HG03520 (cell line): Measurements from ENCODE around the gene SVEP1.
"Not testable (repeated sequence)": the region's sequence is repeated elsewhere in the genome, so short reads cannot be mapped to it uniquely, and the experiment has no call there.

Source experiments
- ATAC-seq: cut with Tn5 transposase; IDR thresholded peaks from one replicate; pipeline ENCODE4 v1.9.1; 2021; ENCODE audit warnings: mild to moderate bottlenecking, moderate library complexity; ENCODE audit not compliant: unreplicated experiment

SVEP1 gene

DNA sequence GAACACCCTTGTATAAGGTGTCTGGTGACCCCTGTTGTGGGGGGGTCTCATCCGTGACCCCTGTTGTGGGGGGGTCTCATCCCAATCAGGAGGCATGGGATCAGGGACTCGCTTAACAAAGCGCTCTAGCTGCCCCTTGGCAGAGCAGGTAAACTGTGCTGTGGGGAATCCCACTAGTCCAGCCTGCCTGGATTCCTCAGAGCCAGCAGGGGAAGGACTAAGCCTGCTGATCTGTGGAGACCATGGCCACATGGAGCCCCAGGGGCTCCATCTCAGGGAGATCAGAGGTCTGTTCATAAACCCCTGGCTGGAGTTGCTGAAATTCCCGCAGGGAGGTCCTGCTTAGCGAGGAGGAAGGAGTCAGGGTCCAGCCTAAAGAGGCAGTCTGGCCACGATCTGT lies 196.1 kb downstream of the SVEP1 start:
- no peak for ATAC-seq

DNA sequence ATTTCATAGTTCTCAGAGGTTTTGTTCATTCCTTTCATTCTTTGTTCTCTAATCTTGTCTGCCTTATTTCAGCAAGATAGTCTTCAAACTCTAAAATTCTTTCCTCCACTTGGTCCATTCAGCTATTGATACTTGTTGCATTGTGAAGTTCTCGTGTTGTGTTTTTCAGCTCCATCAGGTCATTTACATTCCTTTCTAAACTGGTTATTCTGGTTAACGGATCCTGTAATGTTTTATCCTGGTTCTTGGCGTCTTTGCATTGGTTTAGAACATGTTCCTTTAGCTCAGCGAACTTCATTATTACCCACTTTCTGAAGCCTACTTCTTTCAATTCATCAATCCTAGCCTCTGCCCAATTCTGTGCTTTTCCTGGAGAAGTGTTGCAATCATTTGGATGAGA lies 196.8 kb downstream of the SVEP1 start:
- no peak for ATAC-seq

DNA sequence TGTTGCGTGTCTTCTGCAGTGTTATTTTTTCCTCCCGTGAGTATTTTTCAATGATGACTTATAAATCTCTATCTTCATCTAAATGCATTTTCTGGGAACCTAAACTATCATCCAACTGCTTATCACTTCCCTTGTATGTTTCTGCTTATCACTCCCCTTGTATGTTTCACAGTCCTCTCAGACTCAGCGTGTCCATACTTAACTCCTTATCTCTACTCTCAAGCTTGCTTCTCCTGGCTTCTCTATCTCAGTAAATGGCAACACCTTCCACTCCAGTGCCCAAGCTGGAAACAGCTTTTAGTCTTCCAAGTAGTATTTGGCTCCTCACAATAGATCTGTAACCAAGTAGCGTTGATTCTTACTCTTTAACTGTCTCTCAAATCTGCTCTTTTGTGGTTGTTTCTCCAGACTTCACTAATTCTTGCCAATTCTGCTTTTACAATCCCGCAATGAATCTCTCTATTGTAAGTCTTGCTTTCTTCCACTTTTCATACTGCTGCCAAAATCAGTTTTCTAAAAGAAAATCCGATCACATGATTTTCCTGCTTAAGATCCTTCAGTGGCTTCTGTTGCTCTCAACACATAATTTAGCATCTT lies 208.0 kb downstream of the SVEP1 start:
- no peak for ATAC-seq

DNA sequence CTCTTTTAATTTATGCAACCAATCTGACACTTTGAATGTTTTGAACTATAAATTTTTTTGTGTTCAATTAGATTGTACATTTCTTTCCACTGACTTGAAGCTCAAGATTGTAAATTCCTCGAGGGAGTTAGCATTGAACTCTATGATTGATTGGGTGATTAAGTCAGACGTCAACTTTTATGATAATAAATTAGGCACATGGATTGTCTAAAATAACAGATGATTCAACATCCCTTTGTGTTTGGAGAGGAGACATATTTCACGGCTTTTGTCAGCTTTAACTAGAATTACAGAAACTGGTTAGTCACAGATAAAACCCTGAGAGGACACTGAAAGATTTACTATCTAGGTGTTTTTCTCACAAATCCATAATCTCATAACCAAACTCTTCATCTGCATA lies 209.2 kb downstream of the SVEP1 start:
- no peak for ATAC-seq

DNA sequence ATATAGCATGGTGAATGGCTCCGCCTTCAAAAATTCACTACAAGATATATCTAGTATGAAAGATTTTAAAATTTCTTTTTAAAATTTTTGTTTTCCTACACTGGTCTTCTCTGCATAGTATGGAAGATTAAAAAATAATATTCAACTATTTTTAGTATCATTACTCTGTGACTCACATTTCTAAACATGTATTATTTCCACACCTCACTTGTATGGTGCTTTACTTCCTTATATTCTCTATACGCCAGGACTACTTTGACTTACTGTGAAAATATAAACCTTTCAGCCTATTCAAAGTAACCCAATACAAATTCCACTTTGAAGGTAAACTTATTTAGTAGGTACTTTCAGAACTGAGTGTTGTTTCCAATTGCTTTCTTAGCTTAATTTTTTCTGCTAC lies 215.1 kb downstream of the SVEP1 start:
- ATAC-seq = no peak

DNA sequence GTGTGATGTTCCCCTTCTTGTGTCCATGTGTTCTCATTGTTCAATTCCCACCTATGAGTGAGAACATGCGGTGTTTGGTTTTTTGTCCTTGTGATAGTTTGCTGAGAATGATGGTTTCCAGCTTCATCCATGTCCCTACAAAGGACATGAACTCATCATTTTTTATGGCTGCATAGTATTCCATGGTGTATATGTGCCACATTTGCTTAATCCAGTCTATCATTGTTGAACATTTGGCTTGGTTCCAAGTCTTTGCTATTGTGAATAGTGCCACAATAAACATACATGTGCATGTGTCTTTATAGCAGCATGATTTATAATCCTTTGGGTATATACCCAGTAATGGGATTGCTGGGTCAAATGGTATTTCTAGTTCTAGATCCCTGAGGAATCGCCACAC lies 220.5 kb downstream of the SVEP1 start:
- not testable (repeated sequence) for ATAC-seq

DNA sequence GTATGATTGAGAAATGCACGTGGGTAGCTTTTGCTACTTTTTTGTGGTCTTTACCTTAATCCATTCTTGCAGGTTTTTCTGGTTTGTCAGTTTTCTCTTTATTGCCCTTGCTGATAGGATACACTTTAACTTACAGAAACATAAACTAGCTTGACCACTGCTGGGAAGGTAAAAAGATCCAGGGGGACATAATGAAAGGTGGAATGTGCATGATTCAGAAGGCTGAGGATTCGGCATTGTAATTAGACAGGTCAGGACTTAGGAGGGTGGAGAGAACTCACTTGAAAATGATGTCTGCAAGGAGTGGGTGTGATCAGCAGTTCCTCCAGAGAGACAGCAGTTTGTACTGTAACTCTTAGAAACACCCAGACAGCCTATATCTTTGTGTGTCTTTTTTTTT lies 222.0 kb downstream of the SVEP1 start:
- ATAC-seq = no peak

DNA sequence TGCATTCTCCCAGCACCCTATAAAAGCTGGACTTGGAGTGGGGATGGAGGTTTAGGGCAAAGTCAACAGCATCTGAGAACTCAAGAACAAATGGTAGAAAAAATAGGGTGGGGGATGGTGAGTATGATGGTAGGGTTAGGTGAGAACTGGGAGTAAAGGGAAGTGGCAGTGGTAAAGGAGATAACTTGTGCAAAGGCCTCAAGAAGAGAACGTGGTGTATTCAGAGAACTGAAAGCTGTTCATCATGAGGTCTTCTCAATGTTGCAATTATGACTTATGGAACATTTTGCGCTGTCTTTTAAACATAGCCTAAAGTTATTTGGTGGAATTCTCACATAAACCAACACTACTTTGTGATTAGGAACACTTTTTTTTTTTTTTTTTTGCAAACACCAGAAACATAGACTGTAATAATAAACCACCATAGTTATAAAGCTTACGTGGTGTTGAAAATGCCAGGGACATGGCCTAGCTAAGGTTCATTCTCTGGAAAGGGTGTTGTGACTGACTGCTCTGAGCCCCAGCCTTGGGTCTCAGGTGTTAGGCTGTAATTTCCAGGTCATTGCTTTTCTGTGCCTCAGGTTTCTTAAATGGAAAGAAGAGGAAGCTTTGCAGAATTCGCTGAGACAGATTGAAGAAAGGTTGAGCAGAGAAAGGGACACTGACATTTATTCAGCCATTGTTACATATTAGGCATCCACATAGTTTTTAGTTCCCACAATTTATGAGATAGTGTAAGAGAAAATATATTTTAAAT lies 222.7 kb downstream of the SVEP1 start:
- ATAC-seq = no peak

DNA sequence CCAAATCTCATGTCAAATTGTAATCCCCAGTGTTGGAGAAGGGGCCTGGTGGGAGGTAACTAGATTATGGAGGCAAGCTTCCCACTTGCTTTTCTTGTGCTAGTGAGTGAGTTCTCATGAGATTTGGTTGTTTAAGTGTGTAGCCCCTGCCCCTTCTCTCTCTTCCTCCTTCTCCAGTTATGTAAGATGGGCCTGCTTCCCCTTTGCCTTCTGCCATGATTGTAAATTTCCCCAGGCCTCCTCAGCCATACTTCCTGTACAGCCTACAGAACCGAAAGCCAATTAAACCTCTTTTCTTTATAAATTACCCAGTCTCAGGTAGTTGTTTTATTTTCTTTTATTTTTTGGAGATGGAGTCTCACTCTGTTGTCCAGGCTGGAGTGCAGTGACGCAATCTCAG lies 223.6 kb downstream of the SVEP1 start:
- ATAC-seq = no peak

DNA sequence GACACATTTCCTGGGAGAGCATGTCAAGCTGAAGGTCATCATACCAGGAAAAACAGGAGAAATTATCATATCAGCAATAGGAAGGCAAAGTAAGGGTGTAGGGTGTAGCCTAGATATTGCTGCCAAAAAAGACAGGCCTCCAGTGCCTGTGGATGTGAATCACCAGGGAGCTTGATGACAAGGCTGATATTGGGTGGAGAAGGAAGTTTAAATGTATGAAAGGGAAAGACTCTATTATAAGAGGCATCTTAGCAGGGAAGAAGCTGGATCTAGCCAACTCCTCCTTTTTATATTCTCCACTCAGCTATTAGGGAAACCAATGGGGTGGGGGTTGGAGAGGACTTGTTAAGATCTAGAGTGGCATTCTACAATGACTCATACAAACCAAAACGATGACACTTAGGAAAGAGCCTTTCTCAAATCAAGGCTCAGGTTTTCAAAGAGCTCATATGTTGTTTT lies 228.5 kb downstream of the SVEP1 start:
- ATAC-seq = no peak

DNA sequence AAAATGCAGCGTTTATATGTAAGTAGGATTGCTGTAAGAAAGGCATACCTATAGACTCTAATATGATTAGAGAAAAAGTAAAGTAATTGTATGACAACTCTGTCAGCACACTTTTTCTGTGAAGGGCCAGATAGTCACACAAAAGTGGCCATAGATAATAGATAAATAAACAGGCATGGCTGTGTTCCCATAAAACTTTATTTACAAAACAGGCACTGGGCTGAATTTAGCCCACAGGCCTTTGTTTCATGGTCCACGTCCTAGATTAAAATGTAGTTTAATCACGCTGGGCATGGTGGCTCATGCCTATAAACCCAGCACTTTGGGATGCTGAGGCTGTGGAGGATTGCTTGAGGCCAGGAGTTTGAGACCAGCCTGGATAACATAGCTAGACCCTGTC lies 233.2 kb downstream of the SVEP1 start:
- no peak for ATAC-seq

DNA sequence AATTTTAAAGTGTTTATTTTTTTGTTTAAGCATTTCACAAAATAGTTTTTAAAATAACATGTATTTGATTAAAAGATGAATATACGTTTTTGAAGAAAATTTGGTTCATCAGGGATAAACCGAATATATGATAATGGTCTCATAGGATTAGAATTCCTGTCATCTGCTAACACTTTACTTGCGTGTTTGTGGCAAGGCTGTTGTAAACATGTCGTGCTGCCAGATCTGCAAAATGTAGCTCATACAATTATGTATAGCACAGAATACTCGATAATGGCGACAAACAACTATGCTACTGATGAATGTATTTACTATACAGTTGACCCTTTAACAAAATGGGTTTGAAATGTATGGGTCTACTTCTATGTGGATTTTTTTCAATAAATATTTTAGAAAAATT lies 234.7 kb downstream of the SVEP1 start:
- no peak for ATAC-seq

DNA sequence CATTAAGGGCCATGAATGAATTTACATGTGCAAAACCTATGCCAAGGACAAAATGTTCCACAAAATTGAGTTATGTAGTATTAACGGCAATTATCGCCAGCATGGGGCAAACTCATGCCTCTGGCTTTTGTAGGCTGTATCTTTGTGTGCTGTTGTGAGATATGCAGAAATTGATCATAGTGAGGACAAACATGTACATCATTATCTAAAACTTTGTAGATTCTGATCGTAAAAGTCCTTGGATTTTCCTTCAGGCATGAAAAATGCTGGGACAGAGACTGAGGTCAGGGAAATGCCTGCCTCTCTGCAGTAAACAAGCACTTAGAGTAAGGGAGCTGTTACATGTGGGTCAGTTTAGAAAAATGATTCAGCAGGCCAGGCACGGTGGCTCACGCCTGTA lies 236.0 kb downstream of the SVEP1 start:
- ATAC-seq = no peak

DNA sequence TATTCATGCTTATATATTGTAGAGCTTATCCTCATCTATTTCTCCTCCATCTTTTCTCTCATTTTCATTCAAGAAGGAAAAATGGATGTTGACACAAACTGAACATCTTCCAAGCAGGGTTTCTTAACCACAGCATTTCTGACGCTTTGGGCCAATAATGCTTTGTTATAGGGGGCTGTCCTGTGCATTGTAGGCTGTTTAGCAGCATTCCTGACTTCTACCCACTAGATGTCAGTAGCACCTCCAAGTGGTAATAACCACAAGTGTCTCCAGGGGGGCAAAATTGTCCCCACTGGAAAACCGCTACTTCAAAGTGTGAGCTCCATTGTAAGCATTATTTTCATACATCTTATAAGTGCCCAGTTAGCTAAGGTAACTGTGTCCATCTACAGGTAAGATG lies 239.2 kb downstream of the SVEP1 start:
- ATAC-seq = no peak

DNA sequence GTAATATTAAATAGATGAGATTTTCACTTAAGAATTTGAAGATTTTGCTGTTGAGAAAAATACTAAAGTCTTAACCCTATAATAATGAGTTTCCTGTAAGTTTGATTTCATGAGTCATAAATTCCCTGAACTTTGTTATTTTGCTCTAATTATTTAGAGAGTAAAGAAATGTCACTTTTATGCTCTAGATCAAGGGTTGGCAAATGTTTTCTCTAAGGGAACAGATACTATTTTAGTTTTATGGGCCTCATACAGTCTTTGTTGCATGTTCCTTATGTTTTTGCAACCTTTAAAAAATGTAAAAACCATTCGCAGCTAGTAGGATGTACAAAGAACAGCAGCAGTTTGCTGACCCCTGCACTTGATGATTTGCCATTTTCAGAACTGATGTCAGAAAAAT lies 241.4 kb downstream of the SVEP1 start:
- ATAC-seq = no peak

DNA sequence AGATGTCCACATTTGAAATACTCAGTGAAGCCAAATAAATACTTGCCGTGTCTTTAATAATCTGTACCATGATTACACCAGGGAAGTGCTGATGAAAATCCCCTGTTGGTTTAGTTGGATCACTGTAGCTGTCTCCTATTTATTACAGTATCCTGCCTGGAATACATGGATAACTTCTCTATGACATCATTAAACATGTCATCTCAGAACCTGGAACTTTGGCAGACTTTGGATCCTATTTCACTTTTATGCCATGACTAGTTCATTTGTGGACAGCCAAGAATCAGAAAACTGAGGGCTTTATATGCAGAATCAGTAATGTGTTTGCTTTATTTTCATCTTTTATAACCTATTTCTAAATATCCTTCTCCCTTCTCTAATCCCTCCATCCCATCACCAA lies 241.8 kb downstream of the SVEP1 start, which contains the start of gene TXNDC8:
Gene TXNDC8, minus strand, starts transcription at position 137 of the 400 bp plus-strand sequence.
- no peak for ATAC-seq

DNA sequence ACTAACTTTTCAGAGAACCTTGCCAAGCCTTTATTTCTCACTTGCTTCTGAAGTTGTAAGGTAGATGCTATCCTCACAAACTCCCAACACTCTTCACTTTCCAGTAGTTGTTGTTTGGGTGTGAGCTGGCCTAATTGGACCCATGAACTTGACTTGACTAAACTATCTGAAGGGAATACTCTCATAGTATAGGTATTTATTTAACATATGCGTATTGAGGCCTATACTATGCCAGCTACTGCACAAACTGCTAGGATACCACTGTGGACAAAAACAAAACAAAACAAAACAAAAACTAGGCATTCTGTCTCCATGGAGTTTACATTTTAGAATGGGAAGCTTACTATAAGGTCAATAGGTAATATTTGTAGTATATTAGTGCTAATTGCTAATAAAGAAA lies 243.2 kb downstream of the SVEP1 start:
- ATAC-seq = no peak

DNA sequence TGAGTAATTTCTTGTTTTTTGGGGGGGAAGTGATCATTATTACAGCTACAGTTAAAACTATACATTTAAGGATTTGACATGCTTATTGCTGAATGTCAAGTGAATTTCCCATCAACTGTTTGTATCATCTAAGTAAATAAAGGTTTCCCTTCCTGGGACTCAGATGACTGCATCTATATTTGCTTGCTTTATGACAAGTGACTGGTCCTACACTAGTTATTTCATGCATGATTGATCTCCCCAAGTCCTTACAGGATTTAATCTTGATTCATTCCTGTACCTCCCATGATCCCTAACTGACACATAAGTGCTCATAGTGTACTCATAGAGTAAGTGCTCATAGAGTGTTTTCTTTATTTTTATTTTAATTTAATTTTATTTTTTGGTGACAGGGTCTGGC lies 244.7 kb downstream of the SVEP1 start:
- no peak for ATAC-seq

DNA sequence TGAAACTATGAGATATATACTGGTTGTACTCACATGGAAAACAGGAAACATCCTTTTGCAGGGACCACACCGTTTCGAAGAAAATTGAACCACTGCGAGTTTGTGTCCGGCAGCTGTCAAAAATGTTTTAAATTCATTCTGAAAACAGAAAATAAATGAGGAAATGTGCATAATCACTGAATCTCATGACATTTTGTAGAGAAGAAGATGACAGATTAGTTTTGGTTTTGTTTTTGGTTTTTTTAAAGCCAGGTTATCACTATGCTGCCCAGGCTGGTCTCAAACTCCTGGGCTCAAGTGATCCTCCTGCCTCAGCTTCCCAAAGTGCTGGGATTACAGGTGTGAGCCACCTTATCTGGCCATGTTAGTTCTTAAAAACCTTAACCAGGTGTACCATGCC lies 245.4 kb downstream of the SVEP1 start:
- peak; percentile 79 for ATAC-seq

DNA sequence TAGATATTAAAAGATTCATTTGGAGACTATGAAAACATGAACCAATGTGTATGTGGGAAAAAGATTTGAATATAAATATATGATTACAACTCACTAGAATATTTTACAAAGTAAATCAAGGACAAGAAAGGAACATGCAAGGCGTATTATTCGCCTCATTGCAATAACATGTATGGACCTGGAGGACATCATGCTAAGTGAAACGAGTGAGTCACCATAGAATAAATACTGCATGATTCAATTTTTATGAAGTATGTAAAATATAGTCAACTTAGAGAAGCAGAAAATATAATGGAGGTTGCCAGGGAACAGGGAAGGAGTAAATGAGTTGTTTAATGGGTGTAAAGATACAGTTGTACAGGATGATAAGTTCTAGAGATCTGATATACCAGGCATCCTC lies 246.8 kb downstream of the SVEP1 start:
- ATAC-seq = no peak

DNA sequence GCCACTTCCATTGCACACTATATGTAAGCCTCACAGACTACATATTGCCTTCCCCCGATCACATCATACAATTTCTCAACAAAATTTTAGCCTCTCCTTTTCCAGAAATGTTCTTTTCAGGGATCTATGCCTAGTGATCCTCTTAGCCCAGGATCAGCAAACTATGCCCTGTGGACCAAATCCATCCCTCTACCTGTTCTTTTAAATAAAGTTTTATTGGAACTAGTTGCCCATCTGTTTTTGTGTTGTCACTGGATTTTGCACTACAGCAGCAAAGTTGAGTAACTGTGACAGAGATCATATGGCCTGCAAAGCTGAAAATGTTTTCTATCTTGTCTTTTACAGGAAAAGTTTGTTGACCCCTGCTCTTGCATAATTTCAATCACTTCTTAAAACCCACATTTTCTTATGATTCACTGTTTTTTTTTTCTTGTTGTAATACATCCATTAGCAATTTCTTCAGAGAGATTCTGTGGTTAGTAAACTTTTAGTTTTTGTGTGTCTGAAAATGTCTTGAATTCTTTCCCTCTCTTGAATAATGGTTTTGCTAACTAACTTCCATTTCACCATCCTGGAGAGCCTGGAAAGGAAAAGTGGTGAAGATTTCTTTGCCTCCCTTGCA lies 248.9 kb downstream of the SVEP1 start:
- no peak for ATAC-seq

DNA sequence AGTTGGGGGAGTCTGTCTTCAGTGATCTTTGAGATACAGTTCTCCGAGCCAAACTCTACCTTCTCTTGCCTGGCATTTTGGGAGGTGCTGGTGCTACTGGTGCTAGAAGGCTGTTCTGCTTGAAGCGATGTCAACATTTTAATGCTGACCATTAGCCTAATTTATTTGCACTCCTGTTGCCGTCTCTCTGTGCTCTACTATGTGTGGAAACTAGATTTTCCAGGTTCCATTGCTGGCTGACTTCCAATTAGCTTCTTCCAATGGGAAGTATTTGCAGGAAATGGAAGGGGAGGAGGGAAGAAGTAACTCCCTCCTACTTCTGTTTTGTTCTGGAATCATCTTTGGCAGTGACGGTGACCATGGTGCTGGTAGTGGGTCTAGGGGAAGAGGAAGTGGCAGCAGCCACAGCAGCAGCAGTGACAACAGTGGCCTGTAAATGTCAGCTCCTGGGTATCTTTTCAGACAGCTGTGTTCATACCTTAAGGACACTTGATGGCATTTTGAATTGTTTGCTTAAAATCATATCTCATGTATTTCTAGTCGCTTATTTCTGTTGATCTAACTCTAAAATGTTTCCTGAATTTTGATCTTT lies 249.8 kb downstream of the SVEP1 start:
- ATAC-seq = no peak
